OCI-LY1 (cell line): Measurements from ENCODE around the gene HAAO.

ENCODE experiments used
- H2AFZ ChIP-seq: fragments of 200-600 bp; sonication (generic), shearing (Covaris generic); 2 replicates; pipeline ENCODE4 v1.6.0; 2014; ENCODE audit warnings: antibody characterized with exemption, mild to moderate bottlenecking, low read length
- H3F3A ChIP-seq: fragments of 200-600 bp; sonication (generic), shearing (Covaris generic); 2 replicates; pipeline ENCODE4 v1.6.0; 2014; ENCODE audit warnings: mild to moderate bottlenecking, antibody characterized with exemption, low read length, moderate library complexity; ENCODE audit not compliant: insufficient read depth
- H3K27ac ChIP-seq: fragments of 200-600 bp; sonication (generic); 2 replicates; pipeline ENCODE4 v1.5.1; 2014; ENCODE audit warnings: low read length, mixed run types, mild to moderate bottlenecking, low read depth; ENCODE audit not compliant: poor library complexity, severe bottlenecking
- H3K27me3 ChIP-seq: fragments of 200-600 bp; sonication (generic); 2 replicates; pipeline ENCODE4 v1.6.0; 2014; ENCODE audit warnings: antibody characterized with exemption, mild to moderate bottlenecking, low read length, moderate library complexity; ENCODE audit not compliant: insufficient read depth
- H3K36me3 ChIP-seq: fragments of 200-600 bp; sonication (generic); 2 replicates; pipeline ENCODE4 v1.6.1; 2014; ENCODE audit warnings: mild to moderate bottlenecking, antibody characterized with exemption, low read length, moderate library complexity, mixed read lengths; ENCODE audit not compliant: insufficient read depth
- H3K4me1 ChIP-seq: fragments of 200-600 bp; sonication (generic); 2 replicates; pipeline ENCODE4 v1.5.1; 2014; ENCODE audit warnings: mild to moderate bottlenecking, low read length, moderate library complexity; ENCODE audit not compliant: insufficient read depth, severe bottlenecking
- H3K4me2 ChIP-seq: fragments of 200-600 bp; sonication (generic), shearing (Covaris generic); 2 replicates; pipeline ENCODE4 v1.6.1; 2014; ENCODE audit warnings: low read length
- H3K4me3 ChIP-seq: fragments of 200-600 bp; sonication (generic); 2 replicates; pipeline ENCODE4 v1.5.1; 2014; ENCODE audit warnings: low read length, low read depth, mild to moderate bottlenecking, mixed read lengths; ENCODE audit not compliant: poor library complexity, severe bottlenecking
- H3K79me2 ChIP-seq: fragments of 200-600 bp; shearing (Covaris generic); 2 replicates; pipeline ENCODE4 v1.6.1; 2016; ENCODE audit warnings: mixed run types, low read length, mixed read lengths; ENCODE audit not compliant: insufficient read depth
- H3K9ac ChIP-seq: fragments of 200-600 bp; sonication (generic), shearing (Covaris generic); 2 replicates; pipeline ENCODE4 v1.6.1; 2014; ENCODE audit warnings: mild to moderate bottlenecking, low read length, mixed read lengths
- H3K9me2 ChIP-seq: fragments of 200-600 bp; sonication (generic), shearing (Covaris generic); 2 replicates; pipeline ENCODE4 v1.6.1; 2014; ENCODE audit warnings: low read depth, mild to moderate bottlenecking, low read length, mixed read lengths
- H3K9me3 ChIP-seq: fragments of 200-600 bp; shearing (Covaris generic); 2 replicates; pipeline ENCODE4 v1.6.1; 2014; ENCODE audit warnings: low read length, mixed read lengths
- H4K20me1 ChIP-seq: fragments of 200-600 bp; sonication (generic), shearing (Covaris generic); 2 replicates; pipeline ENCODE4 v1.6.0; 2016; ENCODE audit warnings: mild to moderate bottlenecking, low read length; ENCODE audit not compliant: insufficient read depth
- EZH2 ChIP-seq: fragments of 200-600 bp; sonication (generic), shearing (Covaris generic); IDR thresholded peaks from 2 replicates; pipeline ENCODE4 v1.8.0; 2017; ENCODE audit warnings: borderline replicate concordance, mixed run types, mild to moderate bottlenecking, antibody characterized with exemption, low read length, moderate library complexity, mixed read lengths
- TF ChIP-seq, protein P1 (sequence below): fragments of 200-600 bp; sonication (generic), shearing (Covaris generic); IDR thresholded peaks from 2 replicates; pipeline ENCODE4 v1.5.1; 2017; ENCODE audit warnings: mild to moderate bottlenecking, antibody characterized with exemption, low read length, moderate library complexity, mixed read lengths

The HAAO gene

GRCh38 chr2:42802150-42802549 lies 9.8 kb upstream of the HAAO start:
- H2AFZ ChIP-seq = no peak overlapping the region
- H3K4me3 ChIP-seq = no peak overlapping the region
- H3K9ac ChIP-seq = no peak overlapping the region
- no peaks in the 10 kb centered on the region for H3K4me1 ChIP-seq
- H3K9me3 ChIP-seq = no peaks in the 10 kb centered on the region
- H3K27me3 ChIP-seq = 0 out of 2 replicates have a peak, but pooled peaks cover 4% of the 10 kb centered on the region
- H3K36me3 ChIP-seq = no peaks in the 10 kb centered on the region
- H4K20me1 ChIP-seq = no peaks in the 10 kb centered on the region
- H3K4me2 ChIP-seq = no peak overlapping the region
- no peaks in the 10 kb centered on the region for H3F3A ChIP-seq
- H3K27ac ChIP-seq = no peak overlapping the region
- TF ChIP-seq EZH2 = no peak
- TF ChIP-seq, protein P1, sequence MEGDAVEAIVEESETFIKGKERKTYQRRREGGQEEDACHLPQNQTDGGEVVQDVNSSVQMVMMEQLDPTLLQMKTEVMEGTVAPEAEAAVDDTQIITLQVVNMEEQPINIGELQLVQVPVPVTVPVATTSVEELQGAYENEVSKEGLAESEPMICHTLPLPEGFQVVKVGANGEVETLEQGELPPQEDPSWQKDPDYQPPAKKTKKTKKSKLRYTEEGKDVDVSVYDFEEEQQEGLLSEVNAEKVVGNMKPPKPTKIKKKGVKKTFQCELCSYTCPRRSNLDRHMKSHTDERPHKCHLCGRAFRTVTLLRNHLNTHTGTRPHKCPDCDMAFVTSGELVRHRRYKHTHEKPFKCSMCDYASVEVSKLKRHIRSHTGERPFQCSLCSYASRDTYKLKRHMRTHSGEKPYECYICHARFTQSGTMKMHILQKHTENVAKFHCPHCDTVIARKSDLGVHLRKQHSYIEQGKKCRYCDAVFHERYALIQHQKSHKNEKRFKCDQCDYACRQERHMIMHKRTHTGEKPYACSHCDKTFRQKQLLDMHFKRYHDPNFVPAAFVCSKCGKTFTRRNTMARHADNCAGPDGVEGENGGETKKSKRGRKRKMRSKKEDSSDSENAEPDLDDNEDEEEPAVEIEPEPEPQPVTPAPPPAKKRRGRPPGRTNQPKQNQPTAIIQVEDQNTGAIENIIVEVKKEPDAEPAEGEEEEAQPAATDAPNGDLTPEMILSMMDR = 0 out of 2 replicates have a peak, but pooled peaks have one; percentile 5
- no peaks in the 10 kb centered on the region for H3K79me2 ChIP-seq
- no peaks in the 10 kb centered on the region for H3K9me2 ChIP-seq

DNA sequence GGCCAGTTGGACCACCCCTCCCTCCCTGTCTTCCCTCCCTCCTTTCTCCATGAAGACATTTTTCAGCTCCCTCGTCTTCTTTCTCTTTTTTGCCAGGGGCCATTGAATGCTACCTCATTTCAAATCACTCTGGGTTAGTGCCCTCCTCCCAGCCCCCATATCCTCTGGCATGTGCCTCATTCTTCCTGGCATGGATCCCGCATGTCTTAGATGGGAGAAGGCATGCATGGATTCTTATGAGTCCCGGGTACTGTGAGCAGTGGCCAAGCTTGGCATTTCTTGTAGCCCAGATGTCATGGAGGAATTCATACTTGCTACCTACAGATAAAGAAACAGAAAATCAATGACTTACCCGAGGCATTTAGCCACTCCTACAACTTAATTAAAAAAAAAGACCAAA lies 9.0 kb upstream of the HAAO start:
- Histone ChIP-seq H3K4me3 (no peak overlapping the region), H3K4me2 (no peak overlapping the region), H3K27me3 (0 out of 2 replicates have a peak, but pooled peaks cover 4% of the 10 kb centered on the region), H3K9me3 (no peaks in the 10 kb centered on the region), H3F3A (no peaks in the 10 kb centered on the region), H3K27ac (no peak overlapping the region), H4K20me1 (no peaks in the 10 kb centered on the region), H3K79me2 (no peaks in the 10 kb centered on the region), H3K9me2 (no peaks in the 10 kb centered on the region), H2AFZ (no peak overlapping the region), H3K9ac (no peak overlapping the region), H3K4me1 (peaks cover 8% of the 10 kb centered on the region), H3K36me3 (no peaks in the 10 kb centered on the region)
- TF ChIP-seq EZH2 = no peak
- TF ChIP-seq, protein P1 = no peak

DNA sequence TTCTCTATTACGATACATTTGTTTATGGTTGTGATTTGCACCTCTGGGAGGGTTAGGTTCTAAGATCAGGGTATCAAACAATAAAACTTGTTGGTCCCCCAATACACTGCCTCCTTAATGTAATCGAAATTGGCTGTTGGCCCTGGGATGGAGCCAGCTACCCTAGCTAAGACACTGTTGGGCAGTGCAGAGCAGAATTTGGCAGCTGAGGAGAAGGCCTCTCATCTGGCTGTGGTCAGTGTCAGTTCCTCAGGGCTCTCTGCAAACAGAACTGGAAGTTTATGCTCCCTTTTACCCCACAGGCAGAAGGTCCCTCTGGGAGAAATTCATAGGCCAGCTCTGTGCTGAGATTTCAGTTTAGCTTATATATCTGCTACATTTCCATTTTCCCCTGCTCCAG lies 8.6 kb upstream of the HAAO start:
- Histone ChIP-seq H3K4me3 (no peak overlapping the region), H3K4me2 (no peak overlapping the region), H2AFZ (no peak overlapping the region), H3K9me2 (no peaks in the 10 kb centered on the region), H3K27me3 (0 out of 2 replicates have a peak, but pooled peaks cover 4% of the 10 kb centered on the region), H3K9ac (no peak overlapping the region), H4K20me1 (no peaks in the 10 kb centered on the region), H3K4me1 (peaks cover 12% of the 10 kb centered on the region), H3K36me3 (no peaks in the 10 kb centered on the region), H3K79me2 (no peaks in the 10 kb centered on the region), H3F3A (no peaks in the 10 kb centered on the region), H3K27ac (no peak overlapping the region), H3K9me3 (no peaks in the 10 kb centered on the region)
- TF ChIP-seq, protein P1 = no peak
- TF ChIP-seq EZH2 = no peak
